Kidney glomerular epithelial cell (primary cell): ENCODE results near the gene PSMD11.

ENCODE experiments used
- DNase-seq: peaks from one replicate; lab custom pipeline; 2025; lab: John Stamatoyannopoulos, UW

The PSMD11 gene

DNA sequence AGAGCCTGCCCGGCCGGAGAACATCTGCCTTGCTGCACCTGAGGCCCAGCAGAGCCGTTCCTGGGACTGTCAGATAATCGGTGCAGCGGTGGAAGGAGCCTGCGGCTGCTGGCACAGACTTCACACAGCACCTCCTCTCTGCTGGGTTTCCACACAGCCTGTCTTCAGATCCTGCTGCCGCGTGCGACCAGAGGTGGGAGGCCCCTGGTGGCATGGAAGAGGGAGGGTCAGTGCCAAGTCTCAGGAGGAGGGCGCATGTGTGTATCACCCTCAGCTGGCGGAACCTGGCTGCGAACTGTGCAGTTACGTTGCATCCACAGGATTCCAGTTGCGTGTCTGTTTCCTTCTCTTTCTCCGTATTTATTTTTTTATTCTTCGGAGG is 45.8 kb downstream of the PSMD11 start:
- DNase-seq, result no peak

DNA sequence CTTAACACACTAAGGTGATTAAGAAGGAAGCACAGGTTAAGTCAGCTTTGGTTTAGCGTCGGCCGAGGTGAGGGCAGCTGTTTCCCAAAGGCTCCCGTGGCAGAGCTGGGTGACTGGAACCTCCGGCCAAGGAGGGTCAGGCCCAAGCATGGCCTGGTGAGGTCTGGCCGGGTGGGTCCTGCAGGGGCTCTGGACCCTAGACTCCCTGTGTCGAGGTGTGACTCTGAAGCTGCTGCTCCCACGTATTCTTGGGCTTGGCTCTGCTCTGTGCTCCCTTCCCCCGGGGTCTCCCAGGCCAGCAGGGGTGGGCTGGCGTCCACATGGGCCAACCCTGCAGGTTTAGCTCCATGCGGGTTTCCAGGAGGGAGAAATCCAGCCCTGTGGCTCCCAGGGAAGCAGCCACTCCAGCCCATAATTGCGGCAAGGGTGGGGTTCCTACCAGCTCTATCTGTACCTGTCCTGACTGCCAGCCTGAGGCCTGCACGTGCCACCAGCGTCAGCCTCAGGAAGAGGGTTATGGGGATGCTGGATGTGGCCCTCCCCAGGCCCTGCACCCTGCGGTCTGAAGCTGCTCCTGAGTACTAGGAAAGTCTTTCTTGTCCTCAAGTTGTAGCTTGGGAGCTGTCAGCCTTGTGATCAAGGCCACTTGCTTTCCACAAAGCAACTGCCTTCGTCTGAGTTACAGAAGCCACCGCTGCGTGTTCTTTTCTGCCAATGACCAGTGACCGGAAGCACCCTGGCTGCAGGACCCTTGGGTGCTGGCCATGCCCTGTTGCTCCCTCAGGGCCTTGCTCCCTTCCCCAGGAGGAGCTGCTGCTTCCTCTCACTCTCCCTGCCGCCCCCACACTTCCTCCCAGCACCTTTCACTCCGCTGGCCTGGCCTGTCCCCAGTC is 47.3 kb downstream of the PSMD11 start:
- no peak for DNase-seq

DNA sequence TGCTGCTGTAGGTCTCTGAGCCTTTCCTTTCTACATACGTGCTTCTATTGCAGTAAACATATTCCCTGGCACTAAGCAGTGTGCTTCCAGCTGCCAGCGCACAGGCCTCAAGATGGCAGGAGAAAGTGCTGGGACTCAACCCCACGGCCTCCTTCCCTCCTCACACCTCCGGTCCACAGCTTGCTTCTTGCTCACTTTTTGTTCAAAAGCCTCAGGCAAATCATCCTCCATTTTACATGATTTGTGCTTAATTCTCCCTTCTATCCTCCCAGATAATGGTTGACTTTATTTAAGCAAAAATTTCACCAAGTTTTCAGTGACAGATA is 47.9 kb downstream of the PSMD11 start:
- no peak for DNase-seq

DNA sequence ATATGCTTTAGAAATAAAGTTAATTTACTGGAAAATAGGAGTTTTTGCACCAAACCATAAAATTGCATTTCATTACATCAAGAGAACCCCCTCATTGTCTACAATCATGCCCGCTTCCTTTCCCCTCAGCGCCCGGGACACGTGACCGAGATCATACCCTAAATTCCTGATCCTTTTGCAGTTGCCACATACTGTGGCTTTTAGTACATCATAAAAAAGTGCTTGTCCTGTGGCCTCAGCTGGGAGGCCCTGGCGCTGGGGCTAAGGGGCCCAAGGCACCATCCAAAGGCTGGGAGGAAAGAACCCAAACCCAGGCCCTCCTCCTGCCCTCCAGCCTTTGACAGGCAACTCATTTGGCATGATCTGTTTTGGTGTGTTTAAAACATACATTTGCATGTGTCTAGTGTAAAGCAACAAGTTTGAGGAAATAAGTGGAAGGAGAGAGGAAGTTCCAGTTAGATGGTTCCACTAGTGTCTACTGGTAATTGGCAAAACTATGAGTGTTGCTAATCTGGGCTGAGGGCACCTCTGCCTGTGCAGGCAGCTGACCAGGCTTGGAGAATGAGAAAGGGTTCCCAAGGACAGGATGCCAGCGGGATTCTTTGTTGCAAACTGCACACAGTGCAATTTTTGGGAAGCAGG is 48.5 kb downstream of the PSMD11 start:
- DNase-seq, result no peak

DNA sequence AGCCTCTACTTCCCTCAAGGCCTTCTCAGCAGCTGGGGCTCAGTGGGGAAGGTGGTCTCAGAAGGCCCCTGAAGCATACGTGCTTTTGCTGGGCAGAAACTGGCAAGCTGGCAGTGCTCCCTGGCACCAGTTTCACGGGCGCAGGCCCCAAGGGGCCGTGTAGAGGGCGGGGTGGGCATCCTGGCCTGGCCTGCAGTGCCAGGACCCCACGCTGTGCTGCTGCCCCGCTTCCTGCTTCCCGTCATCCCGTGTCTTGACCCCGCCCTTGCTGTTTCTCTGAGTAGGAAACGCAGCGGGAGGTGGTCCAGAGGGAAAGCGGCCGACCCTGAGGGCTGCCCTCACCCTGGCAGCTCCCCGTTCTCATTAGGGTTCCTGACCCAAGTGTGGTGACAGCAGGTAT is 49.3 kb downstream of the PSMD11 start:
- DNase-seq, result no peak

DNA sequence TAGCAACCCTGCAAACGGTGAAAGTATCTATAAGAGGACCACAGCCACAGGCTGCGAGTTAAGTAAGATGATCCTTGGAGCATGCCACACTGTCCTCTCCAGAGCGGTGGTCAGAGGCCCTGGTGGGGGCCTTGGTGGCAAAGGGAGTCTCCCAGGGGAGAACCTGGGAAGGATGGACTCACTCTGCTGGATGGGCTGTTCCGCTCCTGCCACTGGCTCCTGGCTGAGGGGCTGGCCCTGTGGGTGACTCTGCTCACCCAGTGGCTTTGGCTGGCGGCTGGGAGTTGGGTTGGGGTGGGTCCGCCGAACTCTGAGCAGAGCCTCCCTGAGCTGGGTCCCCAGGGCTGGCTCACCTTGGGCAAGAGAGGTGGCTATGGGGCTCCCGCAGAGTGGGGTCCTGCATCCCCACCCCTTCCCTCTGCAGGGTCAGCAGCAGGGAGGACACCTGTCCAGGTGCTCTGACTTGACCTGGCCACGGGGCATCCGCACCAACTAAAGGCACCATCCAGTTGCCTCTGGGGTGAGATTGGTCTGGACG is 49.7 kb downstream of the PSMD11 start:
- DNase-seq, result no peak

DNA sequence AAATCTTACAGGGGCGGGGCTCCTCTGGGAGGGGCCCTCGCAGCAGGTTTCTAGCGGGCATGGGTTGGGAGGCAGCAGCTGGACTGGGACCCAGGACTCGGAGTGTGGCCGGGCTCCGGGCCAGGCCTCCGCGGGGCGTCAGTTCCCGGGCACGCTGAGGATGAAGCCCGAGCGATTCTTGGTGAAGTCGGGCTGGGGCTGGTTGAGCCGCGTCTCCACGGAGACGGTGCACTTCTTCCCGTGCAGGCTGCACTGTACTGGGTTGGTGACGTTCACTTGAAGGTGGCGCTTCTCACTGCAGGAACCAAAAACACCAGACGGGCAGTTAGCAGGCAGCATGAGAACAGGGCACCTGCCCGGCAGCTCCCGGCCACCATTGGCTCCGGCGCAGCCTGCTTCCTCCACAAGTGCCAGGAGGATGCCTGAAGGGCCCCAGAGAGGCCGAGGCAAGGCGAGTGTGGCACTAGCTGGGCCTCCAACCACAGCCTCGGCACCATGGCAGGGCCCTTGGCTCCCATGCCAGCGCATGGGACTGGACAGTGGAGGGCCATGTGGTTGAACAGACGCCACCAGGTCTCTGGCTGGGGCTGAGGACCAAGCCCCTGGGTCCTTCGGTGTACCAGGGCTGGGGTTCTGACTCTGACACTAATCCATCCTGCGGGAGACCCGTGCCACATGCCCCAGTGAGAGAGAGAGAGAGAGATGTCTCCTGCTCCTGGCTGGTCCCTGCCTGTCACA is 50.5 kb downstream of the PSMD11 start:
- no peak for DNase-seq

DNA sequence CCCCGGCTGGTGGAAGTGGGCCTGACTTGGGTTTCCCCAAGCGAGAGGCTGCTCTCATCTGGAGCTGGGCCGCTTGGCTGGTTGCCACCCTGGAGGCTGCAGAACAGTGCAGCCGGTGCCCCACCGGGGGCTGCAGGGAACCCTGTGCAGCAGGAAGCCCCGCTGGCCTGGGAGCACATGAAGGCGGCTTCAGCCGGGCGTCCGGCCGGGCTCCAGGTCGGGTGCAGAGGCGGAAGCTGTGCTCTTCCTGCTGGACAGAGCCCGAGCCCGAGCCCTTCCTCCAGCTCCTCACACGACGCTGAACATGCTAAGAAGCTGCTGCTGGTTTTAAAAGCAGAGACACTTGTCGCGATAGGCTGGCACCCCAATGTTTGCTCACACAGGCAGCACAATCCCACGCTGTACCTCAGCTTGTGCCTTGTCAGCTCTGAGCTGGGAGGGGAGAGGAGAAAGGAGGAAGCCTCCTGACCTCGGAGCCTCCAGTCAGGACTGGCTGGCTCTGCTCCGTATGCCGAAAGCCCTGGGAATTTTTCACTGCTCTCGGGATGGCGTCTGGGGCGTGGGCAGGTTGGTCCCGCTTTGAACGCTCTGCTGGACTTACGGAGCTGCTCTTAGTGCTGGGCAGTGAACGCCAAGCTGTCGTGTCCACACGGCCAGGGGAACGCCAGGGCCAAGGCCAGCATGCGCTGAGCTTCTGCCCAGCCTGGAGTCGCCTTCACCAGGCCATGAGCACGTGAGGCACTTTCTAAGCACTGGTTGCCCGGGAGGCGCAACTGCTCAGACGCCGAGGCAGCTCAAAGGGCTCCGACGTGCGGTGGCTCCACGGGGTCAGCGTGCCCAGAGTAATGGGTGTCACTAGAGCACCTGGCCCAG is 51.3 kb downstream of the PSMD11 start:
- no peak for DNase-seq

DNA sequence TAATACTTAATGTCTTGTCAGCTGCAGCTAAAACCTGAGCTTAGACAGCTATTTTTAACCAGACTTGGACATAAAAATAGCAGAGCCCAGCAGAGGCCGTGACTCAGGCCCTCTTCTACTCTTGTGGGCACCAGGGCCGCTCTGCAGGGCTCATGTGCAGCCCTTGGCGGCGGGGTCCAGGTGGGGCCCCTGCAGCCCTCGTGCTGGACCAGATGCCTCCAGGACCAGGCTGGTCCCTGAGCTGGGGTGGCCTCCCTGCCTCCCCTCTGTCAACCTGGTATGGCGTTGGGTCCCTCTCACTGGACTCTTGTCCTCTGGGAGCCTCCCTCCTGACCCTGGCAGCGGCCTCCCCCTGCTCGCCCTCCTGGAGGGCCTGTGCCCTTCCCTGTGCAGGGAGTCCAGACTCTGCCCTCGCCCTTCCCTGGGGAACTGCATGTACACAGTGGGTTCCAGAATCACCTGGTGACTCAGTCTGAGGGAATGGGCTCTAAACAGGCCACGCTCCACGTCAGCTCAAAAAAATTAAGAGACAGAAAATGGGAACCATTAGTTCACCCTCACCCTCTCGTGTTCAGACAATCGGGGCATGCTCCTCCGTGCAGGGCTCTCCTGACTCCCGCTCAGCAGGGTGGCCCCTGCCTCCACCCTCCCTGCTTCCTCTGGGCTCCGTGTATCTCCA is 52.2 kb downstream of the PSMD11 start:
- no peak for DNase-seq

DNA sequence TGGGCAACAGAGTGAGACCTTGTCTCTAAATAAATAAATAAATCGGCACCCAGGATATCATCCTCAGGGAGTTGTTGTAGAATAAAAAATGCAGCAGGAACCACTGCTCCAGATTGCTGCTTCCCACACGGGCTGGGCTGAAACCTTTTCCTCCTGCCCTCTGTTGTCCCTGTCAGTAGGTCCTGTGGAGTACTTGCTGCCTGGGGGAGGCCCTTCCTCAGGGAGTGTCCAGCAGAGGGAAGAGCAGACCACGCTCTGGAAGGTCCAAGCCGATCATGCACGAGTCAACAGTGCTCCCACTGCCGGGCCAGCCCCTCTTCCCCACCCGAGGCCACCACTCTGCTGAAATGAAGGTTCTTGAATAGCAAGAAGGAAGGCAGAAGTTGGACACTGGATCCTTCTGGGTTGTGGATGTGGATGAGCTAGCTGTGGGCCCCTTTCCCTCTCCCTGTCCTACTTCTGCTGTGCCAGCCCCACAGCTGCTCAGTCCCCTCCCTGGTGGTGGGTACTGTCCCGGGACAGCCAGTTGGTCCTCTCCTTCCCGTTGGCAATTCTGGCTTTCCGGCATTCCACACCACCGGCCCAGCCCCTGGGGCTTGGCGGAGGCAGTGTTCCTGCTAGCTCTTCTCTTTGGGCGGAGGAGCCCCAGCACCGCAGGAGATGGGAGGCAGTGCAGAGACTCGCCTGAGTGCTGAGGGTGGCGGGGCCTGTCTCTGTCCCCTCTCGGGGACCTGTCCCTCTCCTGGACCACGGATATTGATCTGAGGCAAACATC is 53.3 kb downstream of the PSMD11 start:
- DNase-seq, result no peak

DNA sequence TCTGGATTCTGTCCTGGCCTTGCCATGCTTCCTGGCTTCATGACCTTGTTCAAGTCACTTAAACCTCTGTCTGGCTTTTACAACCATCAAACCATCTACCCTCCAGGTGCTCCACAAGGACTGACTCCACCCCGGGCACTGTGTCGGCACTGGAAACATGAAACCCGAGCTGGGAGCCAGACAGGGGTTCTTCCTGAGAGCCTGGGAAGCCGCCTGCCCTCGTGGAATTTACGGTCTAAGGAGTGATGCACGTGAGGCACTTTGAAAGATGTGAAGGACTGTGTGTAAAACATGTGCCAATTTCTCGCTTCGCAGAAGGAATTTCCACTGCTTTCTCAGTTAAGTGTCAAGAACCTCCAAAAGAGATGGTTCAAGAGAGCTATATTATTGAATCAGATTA is 54.1 kb downstream of the PSMD11 start:
- no peak for DNase-seq

DNA sequence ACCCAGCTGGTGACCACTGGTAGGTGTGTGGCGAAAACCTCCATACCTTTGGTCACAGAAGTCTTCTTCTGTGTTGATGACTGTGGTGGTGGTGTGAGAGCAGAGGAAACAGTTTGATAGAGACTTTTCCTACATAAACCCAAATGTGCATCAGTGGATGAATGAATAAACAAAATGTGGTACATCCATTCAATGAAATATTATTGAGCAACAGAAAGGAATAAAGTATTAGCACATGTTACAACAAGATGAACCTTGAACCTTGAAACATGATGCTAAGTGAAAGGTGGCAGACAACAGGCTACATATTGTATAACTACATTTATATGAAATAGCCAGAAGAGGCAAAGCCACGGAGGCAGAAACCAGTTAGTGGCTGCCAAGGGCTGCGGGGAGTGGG is 57.7 kb downstream of the PSMD11 start:
- no peak for DNase-seq

DNA sequence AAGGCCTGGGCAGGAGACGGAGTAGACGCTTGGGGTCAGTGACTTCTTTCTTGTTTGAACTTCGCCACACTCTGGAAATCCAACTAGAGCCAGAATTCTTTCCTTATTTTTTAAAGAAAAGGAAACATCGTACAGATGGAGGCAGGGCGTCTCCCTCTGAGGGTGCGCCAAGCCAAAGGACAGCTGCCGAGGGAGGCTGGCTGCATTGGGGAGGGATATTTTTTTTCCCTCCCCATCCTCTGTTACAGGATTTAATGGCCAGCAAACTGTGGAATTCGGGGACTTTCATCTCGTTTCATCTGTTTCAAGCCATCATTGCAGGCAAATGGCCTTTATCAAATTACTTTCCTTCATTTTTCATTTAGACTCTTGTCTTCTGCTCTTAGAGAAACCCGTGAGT is 58.4 kb downstream of the PSMD11 start:
- no peak for DNase-seq

DNA sequence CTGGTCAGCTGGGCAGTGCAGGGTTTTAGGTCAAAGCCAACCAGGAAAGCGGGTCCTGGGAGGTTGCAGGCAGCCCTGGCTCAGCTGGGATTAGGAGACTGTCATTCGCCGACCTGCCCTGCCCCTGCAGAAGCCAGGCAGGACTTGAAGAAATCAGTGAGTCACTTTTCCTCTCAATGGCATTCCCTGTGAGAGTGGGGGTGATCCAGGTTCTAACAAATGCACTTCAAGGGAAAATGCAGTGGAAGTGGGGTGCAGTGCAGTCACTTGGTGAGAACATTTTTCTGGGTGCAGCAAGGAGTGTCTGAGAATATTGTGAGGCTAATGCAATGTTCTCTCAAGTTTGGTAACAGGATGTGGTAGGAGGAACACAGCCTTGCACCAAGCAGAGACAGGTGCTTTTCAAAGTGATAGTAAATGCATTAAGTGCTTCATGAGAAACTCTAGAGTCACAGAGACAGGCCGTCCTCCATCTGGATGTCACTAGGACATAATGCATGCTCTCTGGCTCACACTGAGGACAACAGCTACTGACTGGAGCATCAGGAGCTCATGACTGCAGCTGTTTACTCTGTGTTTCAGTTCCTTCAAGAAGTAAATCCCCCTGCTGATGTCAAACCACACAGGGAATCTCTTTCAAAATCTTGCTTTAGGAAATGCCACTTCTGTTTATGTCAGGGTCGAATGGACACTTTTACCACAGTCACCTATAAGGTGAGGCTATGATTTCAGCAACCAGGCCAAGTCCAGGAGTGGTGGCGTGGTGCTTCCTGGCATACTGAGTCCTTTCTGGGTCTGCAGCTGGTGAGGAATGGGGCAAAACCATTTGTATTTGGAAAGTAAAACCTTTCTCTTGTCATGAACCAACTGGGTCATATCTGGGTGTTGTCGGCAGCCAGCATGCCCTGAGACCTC is 59.2 kb downstream of the PSMD11 start:
- no peak for DNase-seq

DNA sequence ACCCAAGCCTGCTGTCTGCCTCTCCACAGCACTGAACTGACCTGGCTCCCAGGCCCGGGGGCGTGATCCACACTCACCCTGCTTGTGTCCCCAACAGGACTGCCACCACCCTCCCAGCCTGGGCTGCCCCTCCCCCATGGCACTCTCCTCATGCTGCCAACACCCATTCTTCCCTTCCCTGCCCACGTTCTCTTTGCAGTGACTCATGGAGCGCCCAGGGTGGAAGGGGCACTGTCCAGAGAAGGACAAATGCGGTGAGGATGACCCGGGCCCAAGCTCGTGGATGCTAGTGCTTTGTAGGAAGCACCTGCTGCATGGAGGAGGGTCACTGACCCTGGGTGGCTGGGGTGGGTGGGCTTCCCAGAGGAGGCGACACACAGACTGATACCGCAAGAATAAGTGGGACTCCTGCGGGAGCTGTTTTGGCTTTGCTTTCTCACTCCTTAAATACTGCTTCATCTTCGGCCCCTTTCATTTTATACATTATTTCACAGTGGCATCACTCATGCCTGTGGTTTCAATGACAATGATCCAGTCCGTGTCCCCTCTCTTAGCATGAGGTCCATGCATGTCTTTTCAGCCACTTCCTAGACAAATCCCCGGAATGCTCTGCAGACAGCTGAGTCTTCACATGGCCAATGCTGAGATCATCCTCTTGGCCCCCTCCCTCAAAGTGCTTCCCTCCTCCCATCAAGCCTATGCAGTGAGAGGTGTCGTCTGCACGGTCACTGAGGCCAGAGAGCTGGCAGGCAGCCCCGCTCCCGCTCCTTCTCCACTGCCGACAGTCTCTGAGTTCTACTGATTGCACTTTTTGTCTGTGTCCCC is 60.1 kb downstream of the PSMD11 start:
- DNase-seq, result no peak

DNA sequence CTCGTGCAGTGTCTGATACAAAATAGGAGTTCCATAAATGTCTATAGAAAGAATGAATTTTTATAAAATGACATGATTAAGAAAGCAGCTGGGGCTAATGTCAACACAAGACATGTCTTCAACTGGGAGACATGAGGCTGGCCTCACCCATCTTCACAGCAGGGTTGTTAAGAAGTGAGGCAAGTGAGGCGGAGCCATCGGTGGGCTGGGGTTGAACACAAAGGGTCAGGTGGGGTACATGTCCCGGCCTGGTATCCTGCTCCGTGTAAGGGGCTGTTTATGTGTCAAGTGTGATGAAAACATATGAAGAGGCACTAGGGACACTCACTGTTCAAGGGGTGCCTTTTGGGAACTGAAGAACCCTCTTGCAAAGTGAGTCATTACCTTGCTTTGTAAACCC is 64.6 kb downstream of the PSMD11 start:
- no peak for DNase-seq

DNA sequence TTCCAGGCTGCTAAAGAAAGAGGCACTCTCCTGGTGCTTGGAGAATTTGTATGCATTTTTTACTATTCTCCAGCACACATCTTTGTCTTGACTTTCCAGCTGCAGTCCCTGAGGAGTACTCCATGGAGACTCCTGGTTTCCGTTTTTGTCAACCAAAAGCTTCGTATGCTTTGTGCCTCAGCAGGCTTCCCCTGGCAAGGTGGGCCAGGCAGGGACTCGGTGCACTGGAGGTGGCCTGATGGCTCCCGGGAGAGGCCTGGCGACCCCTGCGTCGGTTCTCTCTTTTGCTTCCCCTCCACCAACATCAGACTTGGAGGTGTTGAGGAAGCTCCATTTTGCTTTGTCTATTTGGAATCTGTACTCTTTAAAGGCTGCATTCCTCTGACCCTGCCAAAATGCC is 66.2 kb downstream of the PSMD11 start:
- DNase-seq, result no peak

DNA sequence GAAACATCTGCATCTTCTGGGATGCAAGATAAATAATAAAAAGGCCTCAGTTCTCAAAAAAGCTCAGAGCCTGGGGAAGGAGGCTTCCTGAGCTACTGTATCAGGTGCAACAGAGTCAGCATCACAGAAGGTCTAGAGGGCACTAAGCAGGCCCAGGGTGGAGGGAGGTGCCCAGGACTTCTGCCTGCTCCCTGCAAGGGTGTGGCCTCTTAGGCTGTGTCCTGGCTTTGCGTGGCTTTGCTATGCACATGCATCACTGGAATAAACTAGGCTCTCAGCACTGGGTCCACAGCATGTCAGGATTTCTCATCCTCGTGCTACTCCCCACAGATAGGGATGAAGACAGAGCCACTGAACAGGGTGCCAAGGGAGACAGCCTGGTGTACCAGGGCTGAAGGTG is 68.0 kb downstream of the PSMD11 start:
- no peak for DNase-seq

DNA sequence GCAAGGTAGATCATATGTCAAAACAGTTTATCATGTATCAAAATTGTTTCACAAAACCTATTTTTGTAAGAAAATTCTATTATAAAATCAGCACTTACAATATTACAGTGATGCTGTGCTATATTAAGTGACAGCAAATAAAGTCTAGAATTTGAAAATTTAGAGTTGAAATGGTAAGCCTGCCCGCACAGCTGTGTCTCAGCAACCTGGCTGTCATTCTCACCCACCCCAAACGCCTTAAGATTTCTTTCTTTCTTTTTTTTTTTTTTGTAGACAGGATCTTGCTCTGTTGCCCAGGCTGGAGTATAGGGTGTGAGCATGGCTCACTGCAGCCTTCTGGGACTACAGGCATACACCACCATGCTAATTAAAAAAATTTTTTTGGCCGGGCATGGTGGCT is 69.3 kb downstream of the PSMD11 start:
- DNase-seq, result no peak
